Colon (tissue), 2 donors: Measurements from ENCODE around the gene RTP5.
"Not testable (repeated sequence)": the region's sequence is repeated elsewhere in the genome, so short reads cannot be mapped to it uniquely, and the experiment has no call there.

ENCODE experiments used
- FAIRE-seq: peaks from 2 replicates; lab custom pipeline; 2012; peaks lifted over from hg19 to GRCh38; lab: Jason Lieb, UNC
- donor health status: control.
- donor health status: control.

Gene RTP5

GRCh38 chr2:241870611-241871537, 1.3 kb downstream of the RTP5 start:
- no peak for FAIRE-seq

- FAIRE-seq, result no peak
Observed at GRCh38 chr2:241871538-241872312, 2.2 kb downstream of the RTP5 start.

- no peak for FAIRE-seq
Observed at GRCh38 chr2:241872313-241872642, 2.7 kb downstream of the RTP5 start.

- no peak for FAIRE-seq
Observed at GRCh38 chr2:241873081-241873802, 3.7 kb downstream of the RTP5 start.

GRCh38 chr2:241873803-241874110, 4.2 kb downstream of the RTP5 start:
- no peak for FAIRE-seq

- FAIRE-seq, result no peak
Observed at GRCh38 chr2:241874277-241874925, 4.9 kb downstream of the RTP5 start.

- not testable (repeated sequence) for FAIRE-seq
Observed at GRCh38 chr2:241875754-241876527, 6.4 kb downstream of the RTP5 start.

- FAIRE-seq, result no peak
Observed at GRCh38 chr2:241876528-241877196, 7.1 kb downstream of the RTP5 start.

- FAIRE-seq, result no peak
Observed at GRCh38 chr2:241877197-241877685, 7.7 kb downstream of the RTP5 start.

- FAIRE-seq, result no peak
Observed at GRCh38 chr2:241877989-241878970, 8.8 kb downstream of the RTP5 start.

- FAIRE-seq, result no peak
Observed at GRCh38 chr2:241879326-241879725, 9.8 kb downstream of the RTP5 start.

- no peak for FAIRE-seq
Observed at GRCh38 chr2:241880311-241881073, 11.0 kb downstream of the RTP5 start.

GRCh38 chr2:241882091-241882625, 12.6 kb downstream of the RTP5 start:
- no peak for FAIRE-seq

- no peak for FAIRE-seq
Observed at GRCh38 chr2:241884951-241885290, 15.4 kb downstream of the RTP5 start.

- no peak for FAIRE-seq
Observed at GRCh38 chr2:241885291-241885945, 15.9 kb downstream of the RTP5 start.

GRCh38 chr2:241885946-241886643, 16.6 kb downstream of the RTP5 start:
- FAIRE-seq, result no peak

- no peak for FAIRE-seq
Observed at GRCh38 chr2:241886840-241887447, 17.4 kb downstream of the RTP5 start.
